WTC11 (cell line): Measurements from ENCODE around the gene SAMD5. TPM values are rescaled to one million over a fixed set of nuclear protein-coding genes. Genes with fewer than 3 reads are reported as not detected.

Experiments
- ATAC-seq: fragments of 200-7000 bp; cut with Tn5 transposase; 2 replicates; pipeline ENCODE4 v1.10.0; 2021; ENCODE audit warnings: mild to moderate bottlenecking, moderate library complexity
- CTCF ChIA-PET: fragments of 300-600 bp; sonication (Branson Sonifier 250); formaldehyde crosslinking; loops from one replicate; lab custom pipeline; 2021; ENCODE audit warnings: antibody characterized with exemption; lab: Charles Lee
- POLR2A ChIA-PET: fragments of 350-600 bp; sonication (Branson Sonifier 250); formaldehyde crosslinking; loops from one replicate; lab custom pipeline; 2021; ENCODE audit warnings: antibody characterized with exemption; lab: Charles Lee
- DNase-seq: peaks from one replicate; pipeline ENCODE4 v3.0.0; 2021; ENCODE audit warnings: low spot score
- H3K27ac Mint-ChIP-seq: 2 replicates; pipeline ENCODE4 v1.8.0; 2021; ENCODE audit warnings: mixed read lengths
- H3K27me3 Mint-ChIP-seq: 2 replicates; pipeline ENCODE4 v1.8.0; 2021; ENCODE audit warnings: low read depth, mild to moderate bottlenecking, moderate library complexity, mixed read lengths
- H3K36me3 Mint-ChIP-seq: 2 replicates; pipeline ENCODE4 v1.8.0; 2021; ENCODE audit warnings: mixed read lengths
- H3K4me1 Mint-ChIP-seq: 2 replicates; pipeline ENCODE4 v1.8.0; 2022; ENCODE audit warnings: mixed read lengths
- H3K4me3 Mint-ChIP-seq: 2 replicates; pipeline ENCODE4 v1.8.0; 2021; ENCODE audit warnings: mild to moderate bottlenecking, moderate library complexity, mixed read lengths
- H3K9me3 Mint-ChIP-seq: 2 replicates; pipeline ENCODE4 v1.8.0; 2021; ENCODE audit warnings: mixed read lengths
- CREB1 ChIP-seq: sonication (generic); formaldehyde crosslinking; IDR thresholded peaks from 2 replicates; pipeline ENCODE4 v1.8.0; 2023; ENCODE audit warnings: mild to moderate bottlenecking, missing genetic modification reagents
- CREM ChIP-seq: sonication (generic); formaldehyde crosslinking; IDR thresholded peaks from 2 replicates; pipeline ENCODE4 v1.8.1; 2022; ENCODE audit warnings: mild to moderate bottlenecking, missing genetic modification reagents, moderate library complexity
- ETV6 ChIP-seq: sonication (generic); formaldehyde crosslinking; IDR thresholded peaks from 2 replicates; pipeline ENCODE4 v1.8.1; 2022; ENCODE audit warnings: mild to moderate bottlenecking, missing genetic modification reagents
- FOXJ3 ChIP-seq: sonication (generic); formaldehyde crosslinking; IDR thresholded peaks from 2 replicates; pipeline ENCODE4 v1.9.0; 2021; ENCODE audit warnings: missing genetic modification reagents, mild to moderate bottlenecking, borderline replicate concordance
- GRHL2 ChIP-seq: fragments of 250-450 bp; sonication (Bioruptor Pico); IDR thresholded peaks from 2 replicates; pipeline ENCODE4 v1.8.0; 2022; ENCODE audit warnings: mild to moderate bottlenecking, moderate library complexity; ENCODE audit not compliant: insufficient replicate concordance, severe bottlenecking
- JAZF1 ChIP-seq: fragments of 250-450 bp; sonication (Bioruptor Pico); IDR thresholded peaks from 2 replicates; pipeline ENCODE4 v1.9.0; 2021; ENCODE audit warnings: moderate library complexity, mild to moderate bottlenecking, inconsistent platforms
- NFYB ChIP-seq: sonication (generic); formaldehyde crosslinking; conservative IDR thresholded peaks from 2 replicates; pipeline ENCODE4 v1.8.0; 2022; ENCODE audit warnings: low read depth, missing genetic modification reagents
- RELA ChIP-seq: sonication (generic); formaldehyde crosslinking; IDR thresholded peaks from 2 replicates; pipeline ENCODE4 v1.8.1; 2022; ENCODE audit warnings: missing genetic modification reagents, mild to moderate bottlenecking, borderline replicate concordance
- SMAD3 ChIP-seq: sonication (generic); formaldehyde crosslinking; IDR thresholded peaks from 2 replicates; pipeline ENCODE4 v1.8.0; 2022; ENCODE audit warnings: missing genetic modification reagents, mild to moderate bottlenecking, borderline replicate concordance
- ZNF138 ChIP-seq: sonication (generic); formaldehyde crosslinking; conservative IDR thresholded peaks from 2 replicates; pipeline ENCODE4 v1.8.1; 2022; ENCODE audit warnings: mild to moderate bottlenecking, moderate library complexity, missing genetic modification reagents
- ZNF396 ChIP-seq: fragments of 250-450 bp; sonication (Bioruptor Pico); IDR thresholded peaks from 2 replicates; pipeline ENCODE4 v1.8.0; 2021; ENCODE audit warnings: mild to moderate bottlenecking, moderate library complexity, borderline replicate concordance
- total RNA-seq: library from RNA; stranded (reverse); gene quantifications from 3 replicates; pipeline ENCODE4 v1.2.3, GENCODE V29; 2021
- TF ChIP-seq, protein P1 (sequence below): sonication (generic); formaldehyde crosslinking; IDR thresholded peaks from 2 replicates; pipeline ENCODE4 v1.8.1; 2022; ENCODE audit warnings: missing genetic modification reagents, borderline replicate concordance
- TF ChIP-seq, protein P2 (sequence below): fragments of 250-450 bp; sonication (Bioruptor Pico); IDR thresholded peaks from 2 replicates; pipeline ENCODE4 v1.9.0; 2021; ENCODE audit warnings: mild to moderate bottlenecking
- TF ChIP-seq, protein P3 (sequence below): sonication (generic); formaldehyde crosslinking; IDR thresholded peaks from 2 replicates; pipeline ENCODE4 v1.8.1; 2023; ENCODE audit warnings: mild to moderate bottlenecking, missing genetic modification reagents
- TF ChIP-seq, protein P4 (sequence below): sonication (generic); formaldehyde crosslinking; IDR thresholded peaks from 2 replicates; pipeline ENCODE4 v1.8.0; 2022; ENCODE audit warnings: missing genetic modification reagents
- TF ChIP-seq, protein P5 (sequence below): fragments of 250-450 bp; sonication (Bioruptor Pico); IDR thresholded peaks from 2 replicates; pipeline ENCODE4 v1.9.0; 2021; ENCODE audit warnings: moderate library complexity, mild to moderate bottlenecking, inconsistent platforms, borderline replicate concordance
- TF ChIP-seq, protein P6 (sequence below): sonication (generic); formaldehyde crosslinking; IDR thresholded peaks from 2 replicates; pipeline ENCODE4 v1.8.1; 2022; ENCODE audit warnings: low read depth, missing genetic modification reagents, borderline replicate concordance
- TF ChIP-seq, protein P7 (sequence below): sonication (generic); formaldehyde crosslinking; IDR thresholded peaks from 2 replicates; pipeline ENCODE4 v1.8.0; 2022; ENCODE audit warnings: mild to moderate bottlenecking, missing genetic modification reagents

Gene SAMD5
- total RNA-seq, 1 experiment from 2014 or later: 0.39 TPM

DNA sequence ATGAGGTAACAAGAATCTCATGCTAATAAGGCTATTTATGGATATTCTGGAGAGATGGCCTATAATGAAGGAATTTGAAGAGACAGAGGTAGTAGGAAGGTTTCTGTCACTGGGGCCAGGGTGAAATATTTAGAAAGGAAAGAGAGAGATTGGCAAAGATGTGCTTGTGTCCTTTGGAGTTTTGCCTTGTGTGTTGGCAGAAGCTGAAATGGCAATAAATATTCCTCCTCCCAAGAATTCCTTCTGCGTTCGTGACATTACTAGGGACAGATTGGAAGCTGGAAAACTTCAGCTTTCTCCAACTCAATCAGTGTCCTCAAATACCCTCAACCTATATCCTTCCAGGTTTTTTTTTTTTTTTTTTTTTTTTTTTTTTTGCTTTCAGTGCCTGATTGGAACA lies 6.3 kb downstream of the SAMD5 start:
- no peak overlapping the region for H3K4me3 Mint-ChIP-seq
- ChIA-PET CTCF (no interaction called here), POLR2A (no interaction called here)

DNA sequence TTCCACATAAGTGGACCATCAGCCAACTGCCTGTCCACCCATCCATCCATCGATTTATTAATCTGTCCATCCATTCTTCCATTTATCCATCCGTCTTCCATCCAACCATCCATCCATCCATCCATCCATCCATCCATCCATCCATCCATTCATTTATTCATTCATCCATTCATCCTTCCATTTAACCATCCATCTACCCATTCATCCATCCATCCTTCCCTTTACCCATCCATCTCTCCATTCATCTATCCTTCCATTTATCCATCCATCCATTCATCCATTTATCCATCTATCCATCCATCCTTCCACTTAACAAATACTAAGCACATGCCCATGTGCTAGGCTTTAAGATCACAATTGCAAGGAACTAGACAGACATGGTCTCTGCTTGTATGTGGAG lies 6.8 kb downstream of the SAMD5 start:
- Mint-ChIP-seq H3K4me3 (no peak overlapping the region), H3K36me3 (no peaks in the 10 kb centered on the region), H3K4me1 (no peaks in the 10 kb centered on the region), H3K27me3 (peaks cover 23% of the 10 kb centered on the region), H3K9me3 (no peaks in the 10 kb centered on the region), H3K27ac (no peak overlapping the region)
- ATAC-seq (no peak), DNase-seq (no peak)
- ChIA-PET POLR2A (no interaction called here), CTCF (no interaction called here)
- TF ChIP-seq, protein P1, sequence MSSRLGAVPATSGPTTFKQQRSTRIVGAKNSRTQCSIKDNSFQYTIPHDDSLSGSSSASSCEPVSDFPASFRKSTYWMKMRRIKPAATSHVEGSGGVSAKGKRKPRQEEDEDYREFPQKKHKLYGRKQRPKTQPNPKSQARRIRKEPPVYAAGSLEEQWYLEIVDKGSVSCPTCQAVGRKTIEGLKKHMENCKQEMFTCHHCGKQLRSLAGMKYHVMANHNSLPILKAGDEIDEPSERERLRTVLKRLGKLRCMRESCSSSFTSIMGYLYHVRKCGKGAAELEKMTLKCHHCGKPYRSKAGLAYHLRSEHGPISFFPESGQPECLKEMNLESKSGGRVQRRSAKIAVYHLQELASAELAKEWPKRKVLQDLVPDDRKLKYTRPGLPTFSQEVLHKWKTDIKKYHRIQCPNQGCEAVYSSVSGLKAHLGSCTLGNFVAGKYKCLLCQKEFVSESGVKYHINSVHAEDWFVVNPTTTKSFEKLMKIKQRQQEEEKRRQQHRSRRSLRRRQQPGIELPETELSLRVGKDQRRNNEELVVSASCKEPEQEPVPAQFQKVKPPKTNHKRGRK: no peak
- TF ChIP-seq RELA (CRISPR knock-in tag) (no peak), SMAD3 (CRISPR knock-in tag) (no peak), GRHL2 (CRISPR knock-in tag) (no peak), NFYB (CRISPR knock-in tag) (no peak), FOXJ3 (CRISPR knock-in tag) (no peak), ETV6 (CRISPR knock-in tag) (no peak), ZNF396 (no peak), CREM (CRISPR knock-in tag) (no peak)
- TF ChIP-seq, protein P2, sequence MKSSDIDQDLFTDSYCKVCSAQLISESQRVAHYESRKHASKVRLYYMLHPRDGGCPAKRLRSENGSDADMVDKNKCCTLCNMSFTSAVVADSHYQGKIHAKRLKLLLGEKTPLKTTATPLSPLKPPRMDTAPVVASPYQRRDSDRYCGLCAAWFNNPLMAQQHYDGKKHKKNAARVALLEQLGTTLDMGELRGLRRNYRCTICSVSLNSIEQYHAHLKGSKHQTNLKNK (CRISPR knock-in tag): no peak
- TF ChIP-seq, protein P3, sequence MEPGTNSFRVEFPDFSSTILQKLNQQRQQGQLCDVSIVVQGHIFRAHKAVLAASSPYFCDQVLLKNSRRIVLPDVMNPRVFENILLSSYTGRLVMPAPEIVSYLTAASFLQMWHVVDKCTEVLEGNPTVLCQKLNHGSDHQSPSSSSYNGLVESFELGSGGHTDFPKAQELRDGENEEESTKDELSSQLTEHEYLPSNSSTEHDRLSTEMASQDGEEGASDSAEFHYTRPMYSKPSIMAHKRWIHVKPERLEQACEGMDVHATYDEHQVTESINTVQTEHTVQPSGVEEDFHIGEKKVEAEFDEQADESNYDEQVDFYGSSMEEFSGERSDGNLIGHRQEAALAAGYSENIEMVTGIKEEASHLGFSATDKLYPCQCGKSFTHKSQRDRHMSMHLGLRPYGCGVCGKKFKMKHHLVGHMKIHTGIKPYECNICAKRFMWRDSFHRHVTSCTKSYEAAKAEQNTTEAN: no peak
- TF ChIP-seq, protein P4, sequence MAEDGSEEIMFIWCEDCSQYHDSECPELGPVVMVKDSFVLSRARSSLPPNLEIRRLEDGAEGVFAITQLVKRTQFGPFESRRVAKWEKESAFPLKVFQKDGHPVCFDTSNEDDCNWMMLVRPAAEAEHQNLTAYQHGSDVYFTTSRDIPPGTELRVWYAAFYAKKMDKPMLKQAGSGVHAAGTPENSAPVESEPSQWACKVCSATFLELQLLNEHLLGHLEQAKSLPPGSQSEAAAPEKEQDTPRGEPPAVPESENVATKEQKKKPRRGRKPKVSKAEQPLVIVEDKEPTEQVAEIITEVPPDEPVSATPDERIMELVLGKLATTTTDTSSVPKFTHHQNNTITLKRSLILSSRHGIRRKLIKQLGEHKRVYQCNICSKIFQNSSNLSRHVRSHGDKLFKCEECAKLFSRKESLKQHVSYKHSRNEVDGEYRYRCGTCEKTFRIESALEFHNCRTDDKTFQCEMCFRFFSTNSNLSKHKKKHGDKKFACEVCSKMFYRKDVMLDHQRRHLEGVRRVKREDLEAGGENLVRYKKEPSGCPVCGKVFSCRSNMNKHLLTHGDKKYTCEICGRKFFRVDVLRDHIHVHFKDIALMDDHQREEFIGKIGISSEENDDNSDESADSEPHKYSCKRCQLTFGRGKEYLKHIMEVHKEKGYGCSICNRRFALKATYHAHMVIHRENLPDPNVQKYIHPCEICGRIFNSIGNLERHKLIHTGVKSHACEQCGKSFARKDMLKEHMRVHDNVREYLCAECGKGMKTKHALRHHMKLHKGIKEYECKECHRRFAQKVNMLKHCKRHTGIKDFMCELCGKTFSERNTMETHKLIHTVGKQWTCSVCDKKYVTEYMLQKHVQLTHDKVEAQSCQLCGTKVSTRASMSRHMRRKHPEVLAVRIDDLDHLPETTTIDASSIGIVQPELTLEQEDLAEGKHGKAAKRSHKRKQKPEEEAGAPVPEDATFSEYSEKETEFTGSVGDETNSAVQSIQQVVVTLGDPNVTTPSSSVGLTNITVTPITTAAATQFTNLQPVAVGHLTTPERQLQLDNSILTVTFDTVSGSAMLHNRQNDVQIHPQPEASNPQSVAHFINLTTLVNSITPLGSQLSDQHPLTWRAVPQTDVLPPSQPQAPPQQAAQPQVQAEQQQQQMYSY (CRISPR knock-in tag): no peak

More for the DNA sequence above, 6.3 kb downstream of the SAMD5 start:
- ATAC-seq: no peak
- H3K4me1 Mint-ChIP-seq: no peaks in the 10 kb centered on the region; the same call in 1 of the 2 replicates
- TF ChIP-seq CREB1 (CRISPR knock-in tag): no peak
- TF ChIP-seq, protein P5, sequence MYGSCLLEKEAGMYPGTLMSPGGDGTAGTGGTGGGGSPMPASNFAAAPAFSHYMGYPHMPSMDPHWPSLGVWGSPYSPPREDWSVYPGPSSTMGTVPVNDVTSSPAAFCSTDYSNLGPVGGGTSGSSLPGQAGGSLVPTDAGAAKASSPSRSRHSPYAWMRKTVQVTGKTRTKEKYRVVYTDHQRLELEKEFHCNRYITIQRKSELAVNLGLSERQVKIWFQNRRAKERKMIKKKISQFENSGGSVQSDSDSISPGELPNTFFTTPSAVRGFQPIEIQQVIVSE (CRISPR knock-in tag): no peak
- TF ChIP-seq JAZF1 (CRISPR knock-in tag): no peak
- TF ChIP-seq, protein P6, sequence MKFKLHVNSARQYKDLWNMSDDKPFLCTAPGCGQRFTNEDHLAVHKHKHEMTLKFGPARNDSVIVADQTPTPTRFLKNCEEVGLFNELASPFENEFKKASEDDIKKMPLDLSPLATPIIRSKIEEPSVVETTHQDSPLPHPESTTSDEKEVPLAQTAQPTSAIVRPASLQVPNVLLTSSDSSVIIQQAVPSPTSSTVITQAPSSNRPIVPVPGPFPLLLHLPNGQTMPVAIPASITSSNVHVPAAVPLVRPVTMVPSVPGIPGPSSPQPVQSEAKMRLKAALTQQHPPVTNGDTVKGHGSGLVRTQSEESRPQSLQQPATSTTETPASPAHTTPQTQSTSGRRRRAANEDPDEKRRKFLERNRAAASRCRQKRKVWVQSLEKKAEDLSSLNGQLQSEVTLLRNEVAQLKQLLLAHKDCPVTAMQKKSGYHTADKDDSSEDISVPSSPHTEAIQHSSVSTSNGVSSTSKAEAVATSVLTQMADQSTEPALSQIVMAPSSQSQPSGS (CRISPR knock-in tag): no peak
- TF ChIP-seq, protein P7, sequence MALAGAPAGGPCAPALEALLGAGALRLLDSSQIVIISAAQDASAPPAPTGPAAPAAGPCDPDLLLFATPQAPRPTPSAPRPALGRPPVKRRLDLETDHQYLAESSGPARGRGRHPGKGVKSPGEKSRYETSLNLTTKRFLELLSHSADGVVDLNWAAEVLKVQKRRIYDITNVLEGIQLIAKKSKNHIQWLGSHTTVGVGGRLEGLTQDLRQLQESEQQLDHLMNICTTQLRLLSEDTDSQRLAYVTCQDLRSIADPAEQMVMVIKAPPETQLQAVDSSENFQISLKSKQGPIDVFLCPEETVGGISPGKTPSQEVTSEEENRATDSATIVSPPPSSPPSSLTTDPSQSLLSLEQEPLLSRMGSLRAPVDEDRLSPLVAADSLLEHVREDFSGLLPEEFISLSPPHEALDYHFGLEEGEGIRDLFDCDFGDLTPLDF: no peak
- no peak for TF ChIP-seq ZNF138
- no peak for TF ChIP-seq RELA (CRISPR knock-in tag)
- H3K27me3 Mint-ChIP-seq: peaks cover 28% of the 10 kb centered on the region
- H3K9me3 Mint-ChIP-seq: no peaks in the 10 kb centered on the region
- H3K27ac Mint-ChIP-seq: no peak overlapping the region
- DNase-seq: no peak
- H3K36me3 Mint-ChIP-seq: no peaks in the 10 kb centered on the region
